D721Med (cell line): Measurements from ENCODE around the gene AK2.
"Not testable (repeated sequence)": the region's sequence is repeated elsewhere in the genome, so short reads cannot be mapped to it uniquely, and the experiment has no call there.

Experiments used
- DNase-seq: peaks from one replicate; pipeline ENCODE4 v3.0.0; 2011; ENCODE audit warnings: low spot score; ENCODE audit not compliant: insufficient read length
- FAIRE-seq: peaks from 2 replicates; lab custom pipeline; 2011; peaks lifted over from hg19 to GRCh38; lab: Jason Lieb, UNC
- TF ChIP-seq, protein P1 (sequence below): IDR thresholded peaks from 2 replicates; pipeline ENCODE4 v1.5.1; 2012; ENCODE audit warnings: mild to moderate bottlenecking, control low read depth; ENCODE audit not compliant: insufficient read depth; ENCODE audit errors: missing control alignments

AK2 gene

DNA sequence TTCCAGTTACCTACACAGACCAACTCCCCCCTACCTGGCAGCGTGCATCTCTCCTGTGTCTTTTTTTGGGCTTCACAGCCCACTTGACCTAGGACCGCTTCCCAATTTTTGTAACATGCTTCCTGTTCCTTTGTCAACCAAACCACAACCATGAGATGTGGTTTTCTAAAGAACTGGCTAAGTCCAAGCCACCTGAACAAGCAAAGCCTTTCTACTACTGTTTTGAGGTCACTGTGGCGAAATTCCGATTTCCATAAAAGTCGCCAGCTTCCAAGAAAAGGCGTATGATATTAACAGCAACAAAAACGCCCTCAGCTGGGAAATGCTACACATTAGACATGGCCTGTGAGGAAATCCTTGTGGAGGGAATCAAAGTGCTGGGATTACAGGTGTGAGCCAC is 12.7 kb upstream of the AK2 start:
- DNase-seq, result no peak
- TF ChIP-seq, protein P1, sequence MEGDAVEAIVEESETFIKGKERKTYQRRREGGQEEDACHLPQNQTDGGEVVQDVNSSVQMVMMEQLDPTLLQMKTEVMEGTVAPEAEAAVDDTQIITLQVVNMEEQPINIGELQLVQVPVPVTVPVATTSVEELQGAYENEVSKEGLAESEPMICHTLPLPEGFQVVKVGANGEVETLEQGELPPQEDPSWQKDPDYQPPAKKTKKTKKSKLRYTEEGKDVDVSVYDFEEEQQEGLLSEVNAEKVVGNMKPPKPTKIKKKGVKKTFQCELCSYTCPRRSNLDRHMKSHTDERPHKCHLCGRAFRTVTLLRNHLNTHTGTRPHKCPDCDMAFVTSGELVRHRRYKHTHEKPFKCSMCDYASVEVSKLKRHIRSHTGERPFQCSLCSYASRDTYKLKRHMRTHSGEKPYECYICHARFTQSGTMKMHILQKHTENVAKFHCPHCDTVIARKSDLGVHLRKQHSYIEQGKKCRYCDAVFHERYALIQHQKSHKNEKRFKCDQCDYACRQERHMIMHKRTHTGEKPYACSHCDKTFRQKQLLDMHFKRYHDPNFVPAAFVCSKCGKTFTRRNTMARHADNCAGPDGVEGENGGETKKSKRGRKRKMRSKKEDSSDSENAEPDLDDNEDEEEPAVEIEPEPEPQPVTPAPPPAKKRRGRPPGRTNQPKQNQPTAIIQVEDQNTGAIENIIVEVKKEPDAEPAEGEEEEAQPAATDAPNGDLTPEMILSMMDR, result no peak
- no peak for FAIRE-seq

DNA sequence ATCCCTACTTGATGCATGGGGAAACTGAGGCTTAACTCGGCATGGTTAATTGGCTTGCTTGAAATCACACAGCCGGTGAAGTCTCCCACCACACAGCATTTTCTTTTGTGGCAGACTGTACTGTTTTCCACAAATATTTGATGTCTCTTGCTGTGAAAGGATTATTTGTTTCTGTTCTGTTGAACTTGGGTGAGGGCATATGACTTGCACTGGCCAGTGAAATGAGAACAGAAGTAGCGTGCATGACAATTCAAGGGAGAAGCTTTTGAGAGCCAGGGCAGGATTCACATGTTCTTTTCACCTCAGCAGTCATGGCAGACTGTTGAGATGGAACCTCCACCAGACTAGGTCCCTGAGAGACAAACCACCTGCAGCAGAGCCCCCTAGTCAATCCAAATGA is 11.7 kb upstream of the AK2 start:
- DNase-seq, result no peak
- no peak for FAIRE-seq
- TF ChIP-seq, protein P1, result no peak

DNA sequence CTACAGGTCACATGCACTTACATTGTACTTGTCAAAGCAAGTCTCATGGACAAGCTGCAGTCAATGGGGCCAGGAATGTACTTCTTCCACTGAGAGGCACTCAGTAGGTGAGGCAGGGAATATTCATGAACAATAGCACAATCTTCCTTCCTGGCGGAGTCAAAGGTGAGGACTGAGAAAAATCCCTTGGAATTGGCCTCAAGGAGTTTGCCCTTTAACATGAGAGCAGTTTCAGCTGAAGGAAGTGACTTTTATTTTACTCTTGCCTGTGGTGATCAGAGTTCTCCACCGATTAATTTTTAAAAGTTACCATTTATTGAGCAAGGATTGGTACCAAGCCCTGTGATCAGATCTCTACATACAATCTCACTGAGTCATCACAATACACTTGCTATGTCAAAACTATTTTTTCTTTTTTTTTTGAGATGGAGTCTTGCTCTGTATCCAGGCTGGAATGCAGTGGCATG is 11.2 kb upstream of the AK2 start:
- FAIRE-seq (no peak), DNase-seq (no peak)
- TF ChIP-seq, protein P1, result no peak

DNA sequence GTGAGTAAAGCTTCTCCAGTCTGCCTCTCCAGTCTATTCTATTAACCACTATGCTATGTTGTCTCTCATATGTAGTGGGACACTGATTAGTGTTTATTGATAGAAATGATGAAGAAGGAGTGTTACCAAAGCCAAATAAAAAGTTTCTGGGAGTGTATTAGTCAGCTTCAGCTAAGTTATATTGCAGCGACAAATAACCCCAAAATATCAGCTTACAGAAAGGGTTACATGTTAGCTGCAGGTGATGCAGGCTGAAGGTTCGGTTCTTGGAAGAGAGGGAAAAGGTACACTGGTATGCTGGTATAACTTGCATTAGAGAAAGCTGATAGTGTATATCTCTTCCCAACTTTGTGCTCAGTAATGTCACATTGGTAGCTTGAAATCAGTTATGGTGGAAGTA is 10.6 kb upstream of the AK2 start:
- TF ChIP-seq, protein P1, result no peak
- DNase-seq (no peak), FAIRE-seq (no peak)

GRCh38 chr1:33046234-33046633 is 9.6 kb upstream of the AK2 start:
- not testable (repeated sequence) for DNase-seq, FAIRE-seq

GRCh38 chr1:33045814-33046213 is 9.1 kb upstream of the AK2 start:
- TF ChIP-seq, protein P1, result no peak
- DNase-seq, result no peak
- no peak for FAIRE-seq

GRCh38 chr1:33045246-33045645 is 8.6 kb upstream of the AK2 start:
- TF ChIP-seq, protein P1, result no peak
- no peak for DNase-seq
- FAIRE-seq, result no peak
